Measurements from ENCODE around the gene MINAR1.

MINAR1 gene

GRCh38 chr15:79430901-79431635 is 1.1 kb upstream of the MINAR1 start:
- DNase-seq (ENCODE audit: low read depth) = no peak

- DNase-seq (ENCODE audit: low read depth) = no peak
Measured at GRCh38 chr15:79432345-79433275, 474 bp downstream of the MINAR1 start.

DNA sequence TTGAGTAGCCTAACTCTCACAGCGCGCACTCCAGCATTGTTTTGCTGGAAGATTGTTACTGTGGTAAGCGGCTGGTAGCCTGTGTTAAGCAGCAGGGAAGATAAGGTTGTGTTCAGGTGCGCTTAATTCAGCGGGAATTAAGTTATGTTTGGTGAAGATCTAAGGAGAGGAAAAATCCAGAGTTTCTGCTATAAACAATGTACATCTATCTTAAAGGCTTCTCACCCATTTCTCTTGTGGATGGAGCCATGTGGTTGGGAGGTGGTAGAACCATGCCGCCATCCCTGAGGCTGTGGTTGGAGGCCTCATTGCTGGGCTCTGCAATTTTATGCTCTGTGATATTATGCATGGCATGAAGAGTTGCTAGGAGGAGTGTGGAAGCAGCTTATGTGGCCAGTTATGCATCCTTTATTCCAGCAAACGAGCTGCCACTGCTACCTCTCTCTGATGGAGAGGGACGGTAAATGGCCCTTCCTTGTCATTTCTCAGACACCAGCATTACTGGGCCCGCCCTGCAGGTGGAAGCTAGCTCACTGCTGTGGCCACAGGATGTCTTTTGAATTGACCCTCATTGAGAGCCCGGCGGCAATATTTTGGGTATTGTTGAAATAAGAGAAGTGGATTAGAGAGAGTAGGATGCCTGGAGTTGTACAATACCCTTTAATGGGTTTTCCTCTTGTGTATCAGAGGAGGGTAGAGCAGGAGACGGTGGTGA is 1.3 kb downstream of the MINAR1 start:
- no peak for DNase-seq (ENCODE audit: low read depth)

DNA sequence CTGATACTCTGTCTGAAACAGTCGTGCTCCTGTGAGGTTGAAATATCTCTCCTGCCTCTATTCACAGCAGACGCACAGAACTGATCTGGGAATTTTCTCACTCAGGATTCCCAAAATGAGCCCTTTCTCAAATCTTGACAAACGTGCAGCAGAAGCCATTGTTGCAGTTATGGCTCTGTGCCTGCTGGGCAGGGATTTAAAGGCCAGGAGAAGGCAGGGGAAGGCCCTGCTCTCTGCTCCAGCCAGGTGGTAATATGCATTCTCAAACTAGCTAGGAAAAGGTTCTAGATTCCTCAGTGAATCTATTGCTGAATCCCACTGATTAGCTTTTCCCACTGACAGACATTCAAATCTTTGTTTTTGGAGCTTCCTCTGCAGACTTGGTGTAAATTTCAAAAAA is 2.2 kb downstream of the MINAR1 start:
- DNase-seq (ENCODE audit: low read depth) = no peak

DNA sequence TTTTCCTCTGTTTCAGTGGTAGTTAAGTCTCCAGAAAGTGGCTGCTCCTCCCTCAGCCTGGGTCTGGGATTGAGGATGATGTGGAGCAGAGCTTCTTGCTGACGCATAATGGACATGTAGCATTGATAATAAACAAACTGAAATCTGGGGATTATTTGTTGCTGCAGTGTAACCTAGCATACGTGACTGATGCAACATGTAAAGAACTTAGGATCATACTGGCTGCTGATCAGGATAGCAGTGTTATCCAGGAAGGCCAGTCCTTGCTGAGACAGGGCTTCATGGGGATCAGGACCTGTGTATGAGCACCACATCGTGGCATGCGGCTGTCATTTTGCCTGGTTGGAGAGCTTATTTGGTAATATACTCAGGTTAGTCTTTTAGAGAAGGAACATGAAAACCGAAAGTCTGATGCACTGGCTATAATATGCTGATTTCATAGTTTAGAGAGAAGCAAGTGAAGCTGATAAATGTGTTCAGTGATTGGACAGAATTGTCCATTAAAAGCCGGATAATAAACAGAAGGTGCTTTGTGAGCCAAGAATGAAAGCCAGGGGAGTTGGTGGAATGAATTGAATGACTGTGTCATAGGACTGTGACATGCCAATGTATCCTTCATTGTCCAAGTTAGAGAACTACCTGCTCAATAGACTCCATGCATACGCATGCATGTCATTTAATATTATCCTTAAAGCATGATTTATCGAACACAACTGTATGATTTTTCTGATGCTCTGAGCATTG is 4.1 kb downstream of the MINAR1 start:
- DNase-seq (ENCODE audit: low read depth) = no peak

DNA sequence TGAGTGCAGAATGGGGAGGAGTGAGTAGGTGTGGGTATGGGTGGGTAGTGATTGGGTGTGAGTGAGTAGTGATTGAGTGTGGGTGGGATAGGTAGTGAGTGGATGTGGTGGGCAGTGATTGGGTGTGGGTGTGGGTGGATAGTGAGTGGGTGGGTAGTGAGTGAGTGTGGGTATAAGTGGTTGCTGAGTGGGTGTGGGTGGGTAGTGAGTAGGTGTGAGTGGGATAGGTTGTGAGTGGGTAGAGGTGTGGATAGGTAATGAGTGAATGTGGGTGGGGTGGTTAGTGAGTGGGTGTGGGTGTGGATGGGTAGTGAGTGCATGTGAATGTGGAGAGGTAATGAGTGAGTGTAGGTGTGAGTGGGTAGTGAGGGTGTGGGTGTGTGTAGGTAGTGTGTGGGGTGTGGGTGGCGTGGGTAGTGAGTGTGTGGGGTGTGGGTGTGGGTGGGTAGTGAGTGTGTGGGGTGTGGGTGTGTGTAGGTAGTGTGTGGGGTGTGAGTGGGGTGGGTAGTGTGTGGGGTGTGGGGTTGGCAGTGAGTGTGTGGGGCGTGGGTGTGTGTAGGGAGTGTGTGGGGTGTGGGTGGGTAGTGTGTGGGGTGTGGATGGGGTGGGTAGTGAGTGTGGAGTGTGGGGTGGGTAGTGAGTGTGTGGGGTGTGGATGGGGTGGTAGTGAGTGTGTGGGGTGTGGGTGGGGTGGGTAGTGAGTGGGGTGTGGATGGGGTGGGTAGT is 5.3 kb downstream of the MINAR1 start:
- no peak for DNase-seq (ENCODE audit: low read depth)

GRCh38 chr15:79439236-79439635 is 7.1 kb downstream of the MINAR1 start:
- no peak for DNase-seq (ENCODE audit: low read depth)

- no peak for DNase-seq (ENCODE audit: low read depth)
Measured at GRCh38 chr15:79440355-79440908, 8.3 kb downstream of the MINAR1 start.

DNA sequence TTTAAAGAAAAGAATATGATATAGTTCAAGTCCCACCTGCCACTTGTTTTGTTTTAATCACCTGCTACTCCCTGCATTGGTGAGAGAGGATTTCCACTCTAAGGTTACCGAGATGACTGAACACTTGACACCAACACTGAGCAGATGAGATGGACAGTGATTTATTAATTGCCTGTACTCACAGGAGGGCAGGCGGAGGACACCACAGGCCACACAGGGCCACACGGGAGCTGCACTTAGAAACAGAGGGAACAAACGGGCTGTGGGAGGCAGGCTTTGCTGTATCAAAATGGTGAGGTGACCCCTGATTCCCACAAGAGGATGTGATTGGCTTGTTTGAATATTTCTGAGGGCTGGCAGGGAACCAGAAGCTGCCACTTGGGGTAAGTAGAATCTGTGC is 10.8 kb downstream of the MINAR1 start:
- DNase-seq (ENCODE audit: low read depth) = no peak

DNA sequence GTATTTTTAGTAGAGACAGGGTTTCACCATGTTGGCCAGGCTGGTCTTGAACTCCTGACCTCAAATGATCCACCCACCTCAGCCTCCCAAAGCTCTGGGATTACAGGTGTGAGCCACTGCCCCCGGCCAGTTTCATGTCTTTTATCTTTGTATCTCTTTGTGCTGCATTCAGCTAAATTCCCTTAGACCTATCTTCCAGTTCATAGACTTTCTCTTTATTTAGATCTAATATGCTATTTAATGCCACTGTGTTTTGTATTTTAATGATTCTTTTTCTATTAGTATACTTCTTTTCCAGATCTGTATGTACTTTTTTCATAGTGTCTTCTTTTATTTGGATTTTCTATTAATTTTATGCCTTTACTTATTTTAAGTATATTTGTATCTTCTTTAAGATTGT is 14.9 kb downstream of the MINAR1 start:
- no peak for DNase-seq (ENCODE audit: low read depth)

DNA sequence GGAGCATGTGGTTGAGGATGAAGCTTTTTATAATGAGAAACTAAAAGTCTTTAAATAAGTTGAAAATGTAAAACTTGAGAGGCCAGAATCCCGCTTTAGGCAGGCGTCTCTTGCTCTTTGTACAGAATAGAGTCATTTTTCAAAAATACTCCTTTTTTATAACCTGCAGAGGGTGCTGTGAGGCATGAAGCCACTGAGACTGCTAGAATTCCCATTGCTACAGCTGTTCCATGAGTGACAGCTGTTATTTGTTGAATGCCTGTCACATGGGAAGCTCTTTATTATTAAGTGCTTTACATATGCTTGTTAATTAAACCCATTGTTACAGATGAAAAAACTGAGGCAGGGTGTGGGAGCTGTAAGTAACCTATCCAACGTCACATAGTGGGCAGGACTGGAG is 18.5 kb downstream of the MINAR1 start:
- DNase-seq (ENCODE audit: low read depth) = no peak

GRCh38 chr15:79451361-79451999 is 19.3 kb downstream of the MINAR1 start:
- DNase-seq (ENCODE audit: low read depth) = no peak

DNA sequence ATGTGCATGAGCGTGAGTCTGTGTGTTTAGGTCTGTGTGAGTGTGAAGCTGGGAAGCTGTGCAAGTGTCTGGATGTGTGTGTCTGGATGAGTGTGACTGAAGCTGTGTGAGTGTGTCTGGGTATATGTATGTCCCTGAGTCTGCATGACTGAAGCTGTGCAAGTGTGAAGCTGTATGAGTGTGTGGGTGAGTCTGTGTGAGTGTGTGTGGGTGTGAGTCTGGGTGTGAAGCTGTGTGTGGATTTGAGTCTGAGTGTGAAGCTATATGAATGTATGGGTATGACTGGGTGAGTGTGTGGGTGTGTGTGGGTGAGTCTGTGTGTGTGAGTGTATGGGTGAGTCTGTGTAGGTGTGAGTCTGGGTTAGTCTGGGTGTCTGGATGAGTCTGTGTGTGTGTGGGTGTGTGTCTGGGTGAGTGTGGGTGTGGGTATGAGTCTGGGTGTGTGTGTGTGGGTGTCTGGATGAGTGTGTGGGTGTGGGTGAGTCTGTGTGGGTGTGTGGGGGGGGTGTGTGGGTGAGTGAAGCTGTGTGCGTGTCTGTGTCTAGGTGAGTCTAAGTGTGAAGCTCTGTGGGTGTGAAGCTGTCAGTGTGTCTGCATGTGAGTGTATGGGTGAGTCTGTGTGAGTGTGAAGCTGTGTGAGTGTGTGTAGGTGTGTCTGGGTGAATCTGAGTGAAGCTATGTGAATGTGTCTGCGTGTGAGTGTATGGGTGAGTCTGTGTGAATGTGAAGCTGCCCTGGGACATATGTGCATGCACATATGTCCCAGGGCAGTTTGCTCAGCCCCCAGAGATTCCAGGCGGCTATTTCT is 20.3 kb downstream of the MINAR1 start:
- no peak for DNase-seq (ENCODE audit: low read depth)

GRCh38 chr15:79453446-79453845 is 21.3 kb downstream of the MINAR1 start:
- no peak for DNase-seq (ENCODE audit: low read depth)

- no peak for DNase-seq (ENCODE audit: low read depth)
Measured at GRCh38 chr15:79454063-79454462, 21.9 kb downstream of the MINAR1 start.

- no peak for DNase-seq (ENCODE audit: low read depth)
Measured at GRCh38 chr15:79455361-79455760, 23.2 kb downstream of the MINAR1 start.

GRCh38 chr15:79455943-79456342 is 23.8 kb downstream of the MINAR1 start:
- DNase-seq (ENCODE audit: low read depth) = no peak

DNA sequence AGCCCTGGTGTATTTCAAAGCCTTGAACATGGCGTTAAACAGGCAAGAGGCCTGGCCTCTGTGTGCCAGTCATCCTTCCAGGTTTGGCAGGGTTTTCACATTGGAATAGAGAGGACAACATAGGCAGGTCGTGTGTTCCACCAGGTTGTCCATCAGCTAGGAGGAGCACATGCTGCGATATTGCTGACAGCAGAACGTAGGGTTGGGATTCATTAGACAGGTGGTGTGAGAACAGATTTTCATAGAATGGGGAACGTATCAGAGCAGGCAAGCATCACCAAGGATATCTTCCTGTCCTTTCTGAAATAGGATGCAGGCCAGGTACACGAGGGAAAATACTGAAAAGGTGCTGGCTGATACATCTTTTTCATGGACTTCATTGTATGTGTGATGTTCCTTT is 26.4 kb downstream of the MINAR1 start:
- DNase-seq (ENCODE audit: low read depth) = no peak

- DNase-seq (ENCODE audit: low read depth) = no peak
Measured at GRCh38 chr15:79459666-79460065, 27.5 kb downstream of the MINAR1 start.
